K562 (cell line): ENCODE results near the gene BCAS1. TPM values are rescaled to one million over a fixed set of nuclear protein-coding genes. Genes with fewer than 3 reads are reported as not detected.

Source experiments
- ATAC-seq: fragments of 200-7000 bp; cut with Tn5 transposase; 3 replicates; pipeline ENCODE4 v1.9.1; 2020; ENCODE audit warnings: moderate library complexity
- BruUV-seq: library from RNA; stranded (reverse); fragments of 400-500 nt; replicated peaks from 2 replicates; lab custom pipeline; 2021; lab: Mats Ljungman, UMichigan
- CTCF ChIA-PET: fragments of 300-600 bp; formaldehyde crosslinking; extraction: SDS; loops from one replicate; lab custom pipeline; 2021; ENCODE audit warnings: low intra/inter-chr PET ratio; lab: Yijun Ruan, JAX
- POLR2A ChIA-PET: fragments of 300-600, 350-650 bp; sonication (Branson Sonifier 250); formaldehyde crosslinking; extraction: SDS; loops from one replicate; lab custom pipeline; 2021; ENCODE audit warnings: antibody characterized with exemption, inconsistent platforms; lab: Yijun Ruan, JAX
- DNase-seq, 4 experiments: peaks; one replicate each; pipeline versions ENCODE4 v3.0.0 to v3.0.0-alpha.2; 2011 to 2018; ENCODE audit warnings: low spot score in 3 of 4, mixed read lengths in 3 of 4; ENCODE audit errors: extremely low read depth in 1 of 4
- FAIRE-seq: peaks from 2 replicates; lab custom pipeline; 2011; peaks lifted over from hg19 to GRCh38; lab: Jason Lieb, UNC
- H2AFZ ChIP-seq: 2 replicates; pipeline ENCODE4 v1.6.0; 2011; ENCODE audit warnings: low read depth, low read length, control low read depth, inconsistent platforms
- H3K27ac ChIP-seq: fragments of 200-600 bp; 3 replicates; pipeline ENCODE4 v1.8.0; 2011; ENCODE audit warnings: low read depth, mild to moderate bottlenecking, control low read depth, inconsistent platforms, low read length, moderate library complexity, mixed read lengths; ENCODE audit errors: extremely low read depth
- H3K27me3 ChIP-seq, 2 experiments: fragments of 300-600 bp in 1 of 2; 2 replicates in 1 of 2; 3 replicates in 1 of 2; pipeline versions ENCODE4 v1.6.0 to v1.8.0; 2011; ENCODE audit warnings: inconsistent platforms in 2 of 2, low read length in 2 of 2, mild to moderate bottlenecking in 1 of 2, mixed read lengths in 1 of 2, moderate library complexity in 1 of 2; ENCODE audit not compliant: control insufficient read depth in 2 of 2, insufficient read depth in 2 of 2
- H3K36me3 ChIP-seq: fragments of 300-600 bp; 3 replicates; pipeline ENCODE4 v1.8.0; 2011; ENCODE audit warnings: mild to moderate bottlenecking, low read length, inconsistent platforms; ENCODE audit not compliant: control insufficient read depth, insufficient read depth
- H3K4me1 ChIP-seq, 2 experiments: fragments of 200-600 bp in 1 of 2; replicated peaks in 1 of 2; 2 replicates in 1 of 2; 3 replicates in 1 of 2; pipeline versions ENCODE4 v1.5.1 to v1.8.0; 2011; ENCODE audit warnings: inconsistent platforms in 2 of 2, low read length in 2 of 2, mild to moderate bottlenecking in 1 of 2, mixed read lengths in 1 of 2, moderate library complexity in 1 of 2; ENCODE audit not compliant: control insufficient read depth in 2 of 2, insufficient read depth in 2 of 2
- H3K4me2 ChIP-seq: 2 replicates; pipeline ENCODE4 v1.6.1; 2011; ENCODE audit warnings: low read length, control low read depth, inconsistent platforms, mixed read lengths; ENCODE audit not compliant: insufficient read depth
- H3K4me3 ChIP-seq: fragments of 200-600 bp; sonication (generic), shearing (Covaris generic); 2 replicates; pipeline ENCODE4 v1.5.1; 2016; ENCODE audit warnings: control low read depth, inconsistent platforms
- H3K79me2 ChIP-seq: fragments of 200-600 bp; 3 replicates; pipeline ENCODE4 v1.8.0; 2011; ENCODE audit warnings: low read length, inconsistent platforms; ENCODE audit not compliant: control insufficient read depth, insufficient read depth
- H3K9ac ChIP-seq, 2 experiments: 2 replicates each; pipeline versions ENCODE4 v1.6.0 to v1.6.1; 2011; ENCODE audit warnings: low read depth in 2 of 2, low read length in 2 of 2, control low read depth in 1 of 2, inconsistent platforms in 1 of 2, mild to moderate bottlenecking in 1 of 2, mixed read lengths in 1 of 2; ENCODE audit not compliant: insufficient read depth in 1 of 2
- H3K9me1 ChIP-seq: one replicate; pipeline ENCODE4 v1.6.0; 2011; ENCODE audit warnings: inconsistent platforms, mild to moderate bottlenecking, low read length, moderate library complexity; ENCODE audit not compliant: control insufficient read depth, insufficient read depth
- H3K9me3 ChIP-seq: replicated peaks from 2 replicates; pipeline ENCODE4 v1.5.1; 2011; ENCODE audit warnings: low read depth, low read length, inconsistent platforms; ENCODE audit not compliant: control insufficient read depth, insufficient read depth
- H4K20me1 ChIP-seq: replicated peaks from 2 replicates; pipeline ENCODE4 v1.6.1; 2011; ENCODE audit warnings: low read length, inconsistent platforms, mixed read lengths; ENCODE audit not compliant: control insufficient read depth, insufficient read depth
- GABPB1 ChIP-seq: sonication (generic); formaldehyde crosslinking; IDR thresholded peaks from 2 replicates; pipeline ENCODE4 v1.8.0; 2022; ENCODE audit warnings: mild to moderate bottlenecking, missing genetic modification reagents
- GATAD2A ChIP-seq: fragments of 450-650 bp; IDR thresholded peaks from 2 replicates; pipeline ENCODE4 v1.6.1; 2017
- HDAC1 ChIP-seq, 2 experiments: fragments of 450-650 bp; IDR thresholded peaks; 2 replicates each; pipeline ENCODE4 v1.6.1; 2016 to 2017; ENCODE audit warnings: inconsistent platforms in 1 of 2, mild to moderate bottlenecking in 1 of 2, moderate library complexity in 1 of 2
- NEUROD1 ChIP-seq: fragments of 150-350 bp; IDR thresholded peaks from 2 replicates; pipeline ENCODE4 v1.6.1; 2014; ENCODE audit warnings: borderline replicate concordance, low read length, low read depth; ENCODE audit not compliant: partially characterized antibody
- RFX1 ChIP-seq: fragments of 450-650 bp; IDR thresholded peaks from 2 replicates; pipeline ENCODE4 v1.6.1; 2016; ENCODE audit warnings: mild to moderate bottlenecking, moderate library complexity
- WHSC1 ChIP-seq: IDR thresholded peaks from one replicate; pipeline ENCODE4 v1.6.1; 2012; ENCODE audit warnings: low read length, control low read depth, inconsistent platforms
- WGBS: fragments of 100-300 bp; shearing (Covaris generic); methylation state at CpG from one replicate; pipeline ENCODE4 v1.1.6; 2016; ENCODE audit warnings: low coverage, mixed read lengths; ENCODE audit not compliant: insufficient coverage; ENCODE audit errors: missing lambda C conversion rate; 5-methylcytosine and 5-hydroxymethylcytosine counted together
- in situ Hi-C: fragments of 300-500 bp; cut with MboI; formaldehyde crosslinking; loops from 4 replicates; pipeline ENCODE4 v1.15.0; 2018; ENCODE audit warnings: inconsistent platforms, mixed read lengths
- intact Hi-C: fragments of 100-400 bp; cut with micrococcal nuclease; formaldehyde crosslinking; loops from 2 replicates; pipeline ENCODE4 v1.14.2; 2022
- polyA plus RNA-seq, 8 experiments: library from polyadenylated mRNA; depleted of rRNA in 4 of 8; stranded (reverse) in 5 of 8; unstranded in 3 of 8; fragments of >200 nt; fragmentation: Nextera tagmentation in 2 of 8; fragmentation: Illumina TruSeq in 1 of 8; extraction: Ambion mirVana in 2 of 8; extraction: Trizol in 1 of 8; gene quantifications; 2 replicates each; pipeline versions ENCODE4 v1.2.1 to v1.2.3, GENCODE V29; 2011 to 2014; ENCODE audit warnings: inconsistent platforms in 1 of 8, missing spikeins in 1 of 8
- total RNA-seq, 7 experiments: library from RNA; depleted of rRNA in 6 of 7; stranded (reverse); fragments of >200 nt in 6 of 7; fragmentation: Illumina TruSeq in 2 of 7; extraction: Trizol in 2 of 7; gene quantifications; 2 replicates each; pipeline versions ENCODE4 v1.2.1 to v1.2.3, GENCODE V29; 2011 to 2021; ENCODE audit warnings: low replicate concordance in 1 of 7
- TF ChIP-seq, protein P1 (sequence below), 3 experiments: fragments of 200-800 bp in 1 of 3; fragments of 250-450 bp in 1 of 3; fragments of 450-650 bp in 1 of 3; sonication (Bioruptor Pico) in 1 of 3; sonication (Bioruptor generic) in 1 of 3; formaldehyde crosslinking in 1 of 3; IDR thresholded peaks; 2 replicates each; pipeline versions ENCODE4 v1.6.1 to v1.8.0; 2016 to 2022; ENCODE audit warnings: mild to moderate bottlenecking in 2 of 3, missing genetic modification characterization in 2 of 3, missing compliant biosample characterization in 1 of 3, moderate library complexity in 1 of 3
- TF ChIP-seq, protein P2 (sequence below), 2 experiments: fragments of 450-650 bp in 1 of 2; IDR thresholded peaks; 2 replicates each; pipeline ENCODE4 v1.6.1; 2011 to 2017; ENCODE audit warnings: low read depth in 2 of 2, antibody characterized with exemption in 1 of 2, borderline replicate concordance in 1 of 2, low read length in 1 of 2, mild to moderate bottlenecking in 1 of 2, mixed read lengths in 1 of 2; ENCODE audit not compliant: control insufficient read depth in 1 of 2
- TF ChIP-seq, protein P3 (sequence below): fragments of 200-800 bp; sonication (Bioruptor generic); IDR thresholded peaks from 2 replicates; pipeline ENCODE4 v1.6.1; 2017; ENCODE audit warnings: missing genetic modification characterization, missing compliant biosample characterization
- TF ChIP-seq, protein P4 (sequence below), 2 experiments: fragments of 250-450 bp in 1 of 2; fragments of 450-650 bp in 1 of 2; sonication (Bioruptor Pico) in 1 of 2; IDR thresholded peaks; 2 replicates each; pipeline versions ENCODE4 v1.6.1 to v1.8.0; 2016 to 2021; ENCODE audit warnings: mild to moderate bottlenecking in 2 of 2, moderate library complexity in 2 of 2, missing compliant biosample characterization in 1 of 2, missing genetic modification characterization in 1 of 2

BCAS1 gene
- total and polyA plus RNA-seq, 9 of the 15 experiments (the other 6 are each of a cell fraction or from before 2014, with no cell fraction given): 0.18 to 2.3 (median 0.93) TPM

DNA sequence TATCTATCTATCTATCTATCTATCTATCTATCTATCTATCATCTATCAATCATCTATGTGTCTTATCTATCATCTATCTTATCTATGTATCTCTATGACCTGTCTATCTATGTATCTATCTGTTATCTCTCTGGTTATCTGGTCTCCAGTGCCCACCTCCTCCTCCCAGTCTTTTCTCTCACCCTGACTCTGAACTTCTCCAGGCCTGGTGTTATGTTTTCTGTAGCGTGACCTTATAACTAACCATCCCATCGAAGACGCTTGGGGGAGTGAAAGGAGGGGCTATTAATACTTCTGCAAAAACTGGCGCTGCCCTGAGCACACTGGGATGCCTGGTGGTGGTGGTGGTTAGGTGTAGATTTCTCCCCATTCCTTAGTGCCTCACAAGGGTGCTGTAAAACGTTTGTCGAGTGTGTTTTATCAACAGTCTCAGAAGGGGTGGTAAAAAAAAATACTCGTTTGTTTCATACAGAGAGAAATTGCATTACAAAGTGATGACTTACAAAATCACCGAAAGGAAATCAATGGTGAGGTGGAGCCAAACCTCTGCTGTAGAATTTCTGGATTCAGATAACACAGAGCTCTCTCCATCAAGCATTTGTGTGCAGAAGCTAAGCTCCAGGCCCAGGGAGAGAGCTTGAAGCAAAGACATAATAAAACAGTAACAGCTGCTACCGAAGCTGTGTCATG is 156.2 kb downstream of the BCAS1 start:
- in situ Hi-C loops: no loop called here
- TF ChIP-seq, protein P1, sequence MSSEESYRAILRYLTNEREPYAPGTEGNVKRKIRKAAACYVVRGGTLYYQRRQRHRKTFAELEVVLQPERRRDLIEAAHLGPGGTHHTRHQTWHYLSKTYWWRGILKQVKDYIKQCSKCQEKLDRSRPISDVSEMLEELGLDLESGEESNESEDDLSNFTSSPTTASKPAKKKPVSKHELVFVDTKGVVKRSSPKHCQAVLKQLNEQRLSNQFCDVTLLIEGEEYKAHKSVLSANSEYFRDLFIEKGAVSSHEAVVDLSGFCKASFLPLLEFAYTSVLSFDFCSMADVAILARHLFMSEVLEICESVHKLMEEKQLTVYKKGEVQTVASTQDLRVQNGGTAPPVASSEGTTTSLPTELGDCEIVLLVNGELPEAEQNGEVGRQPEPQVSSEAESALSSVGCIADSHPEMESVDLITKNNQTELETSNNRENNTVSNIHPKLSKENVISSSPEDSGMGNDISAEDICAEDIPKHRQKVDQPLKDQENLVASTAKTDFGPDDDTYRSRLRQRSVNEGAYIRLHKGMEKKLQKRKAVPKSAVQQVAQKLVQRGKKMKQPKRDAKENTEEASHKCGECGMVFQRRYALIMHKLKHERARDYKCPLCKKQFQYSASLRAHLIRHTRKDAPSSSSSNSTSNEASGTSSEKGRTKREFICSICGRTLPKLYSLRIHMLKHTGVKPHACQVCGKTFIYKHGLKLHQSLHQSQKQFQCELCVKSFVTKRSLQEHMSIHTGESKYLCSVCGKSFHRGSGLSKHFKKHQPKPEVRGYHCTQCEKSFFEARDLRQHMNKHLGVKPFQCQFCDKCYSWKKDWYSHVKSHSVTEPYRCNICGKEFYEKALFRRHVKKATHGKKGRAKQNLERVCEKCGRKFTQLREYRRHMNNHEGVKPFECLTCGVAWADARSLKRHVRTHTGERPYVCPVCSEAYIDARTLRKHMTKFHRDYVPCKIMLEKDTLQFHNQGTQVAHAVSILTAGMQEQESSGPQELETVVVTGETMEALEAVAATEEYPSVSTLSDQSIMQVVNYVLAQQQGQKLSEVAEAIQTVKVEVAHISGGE (CRISPR knock-in tag; IDR thresholded peaks at IDR 0.05): peak in 1 of 3 experiments; percentile 81; a peak in 2 of 6 replicates
- TF ChIP-seq, protein P2, sequence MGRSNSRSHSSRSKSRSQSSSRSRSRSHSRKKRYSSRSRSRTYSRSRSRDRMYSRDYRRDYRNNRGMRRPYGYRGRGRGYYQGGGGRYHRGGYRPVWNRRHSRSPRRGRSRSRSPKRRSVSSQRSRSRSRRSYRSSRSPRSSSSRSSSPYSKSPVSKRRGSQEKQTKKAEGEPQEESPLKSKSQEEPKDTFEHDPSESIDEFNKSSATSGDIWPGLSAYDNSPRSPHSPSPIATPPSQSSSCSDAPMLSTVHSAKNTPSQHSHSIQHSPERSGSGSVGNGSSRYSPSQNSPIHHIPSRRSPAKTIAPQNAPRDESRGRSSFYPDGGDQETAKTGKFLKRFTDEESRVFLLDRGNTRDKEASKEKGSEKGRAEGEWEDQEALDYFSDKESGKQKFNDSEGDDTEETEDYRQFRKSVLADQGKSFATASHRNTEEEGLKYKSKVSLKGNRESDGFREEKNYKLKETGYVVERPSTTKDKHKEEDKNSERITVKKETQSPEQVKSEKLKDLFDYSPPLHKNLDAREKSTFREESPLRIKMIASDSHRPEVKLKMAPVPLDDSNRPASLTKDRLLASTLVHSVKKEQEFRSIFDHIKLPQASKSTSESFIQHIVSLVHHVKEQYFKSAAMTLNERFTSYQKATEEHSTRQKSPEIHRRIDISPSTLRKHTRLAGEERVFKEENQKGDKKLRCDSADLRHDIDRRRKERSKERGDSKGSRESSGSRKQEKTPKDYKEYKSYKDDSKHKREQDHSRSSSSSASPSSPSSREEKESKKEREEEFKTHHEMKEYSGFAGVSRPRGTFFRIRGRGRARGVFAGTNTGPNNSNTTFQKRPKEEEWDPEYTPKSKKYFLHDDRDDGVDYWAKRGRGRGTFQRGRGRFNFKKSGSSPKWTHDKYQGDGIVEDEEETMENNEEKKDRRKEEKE (IDR thresholded peaks at IDR 0.05; ENCODE audit: borderline replicate concordance in 1 of 2, control insufficient read depth in 1 of 2, low read depth in 2 of 2, low read length in 1 of 2): 0 out of 4 replicates have a peak, but pooled peaks of 1 of the 2 experiments have one; percentile 8
- TF ChIP-seq GATAD2A: no peak
- TF ChIP-seq, protein P3, sequence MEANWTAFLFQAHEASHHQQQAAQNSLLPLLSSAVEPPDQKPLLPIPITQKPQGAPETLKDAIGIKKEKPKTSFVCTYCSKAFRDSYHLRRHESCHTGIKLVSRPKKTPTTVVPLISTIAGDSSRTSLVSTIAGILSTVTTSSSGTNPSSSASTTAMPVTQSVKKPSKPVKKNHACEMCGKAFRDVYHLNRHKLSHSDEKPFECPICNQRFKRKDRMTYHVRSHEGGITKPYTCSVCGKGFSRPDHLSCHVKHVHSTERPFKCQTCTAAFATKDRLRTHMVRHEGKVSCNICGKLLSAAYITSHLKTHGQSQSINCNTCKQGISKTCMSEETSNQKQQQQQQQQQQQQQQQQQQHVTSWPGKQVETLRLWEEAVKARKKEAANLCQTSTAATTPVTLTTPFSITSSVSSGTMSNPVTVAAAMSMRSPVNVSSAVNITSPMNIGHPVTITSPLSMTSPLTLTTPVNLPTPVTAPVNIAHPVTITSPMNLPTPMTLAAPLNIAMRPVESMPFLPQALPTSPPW (CRISPR knock-in tag): 0 out of 2 replicates have a peak, but pooled peaks have one; percentile 22
- 0 out of 2 replicates have a peak, but pooled peaks have one; percentile 9 for TF ChIP-seq RFX1
- no peak for TF ChIP-seq WHSC1
- TF ChIP-seq NEUROD1: no peak
- TF ChIP-seq HDAC1 (IDR thresholded peaks at IDR 0.05): 0 out of 4 replicates have a peak, but pooled peaks of 1 of the 2 experiments have one; percentile 37
- TF ChIP-seq, protein P4, sequence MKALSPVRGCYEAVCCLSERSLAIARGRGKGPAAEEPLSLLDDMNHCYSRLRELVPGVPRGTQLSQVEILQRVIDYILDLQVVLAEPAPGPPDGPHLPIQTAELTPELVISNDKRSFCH (CRISPR knock-in tag; IDR thresholded peaks at IDR 0.05): no peak
- TF ChIP-seq, protein P4 (tag; IDR thresholded peaks at IDR 0.05): no peak
- no peak for TF ChIP-seq GABPB1

More for the DNA sequence above, 156.2 kb downstream of the BCAS1 start:
- H3K9ac ChIP-seq: 0 out of 4 replicates have a peak overlapping the region, but pooled peaks of 1 of the 2 experiments have one; percentile 69
- intact Hi-C loops: no loop called here
- no peaks in the 10 kb centered on the region for H3K36me3 ChIP-seq
- H3K9me3 ChIP-seq: no peaks in the 10 kb centered on the region
- H3K27ac ChIP-seq: peak overlapping the region; percentile 82; the same call in 2 of the 3 replicates
- H3K4me3 ChIP-seq: no peak overlapping the region
- H3K27me3 ChIP-seq: no peaks in the 10 kb centered on the region
- POLR2A ChIA-PET: interaction anchor here (0.6 to 1.0 kb wide), 3 partner anchors 13 to 335 kb away, joined by 3 read pairs; no protein-coding TSS in a partner anchor
- no peaks in the 10 kb centered on the region for H4K20me1 ChIP-seq
- 52% methylated on average over 9 of the region's 9 CpGs for WGBS
- H2AFZ ChIP-seq: peak overlapping the region; percentile 88
- no peak for FAIRE-seq
- BruUV-seq: no TSS peak
- no peaks in the 10 kb centered on the region for H3K9me1 ChIP-seq
- H3K4me1 ChIP-seq: peaks cover 25 to 41% of the 10 kb centered on the region in 2 experiments; a peak in 3 of 5 replicates
- H3K79me2 ChIP-seq: no peaks in the 10 kb centered on the region
- CTCF ChIA-PET: interaction anchor here (3.4 kb wide), 1 partner anchor 335 kb away, joined by 33 read pairs; no protein-coding TSS in a partner anchor
- no peak for ATAC-seq
- H3K4me2 ChIP-seq: peak overlapping the region; percentile 80; the same call in 1 of the 2 replicates
- no peak for DNase-seq
